Nephron progenitor cell (in vitro differentiated cells): ENCODE data around the gene PLCL1.

Experiments
- DNase-seq: peaks from one replicate; pipeline ENCODE4 v3.0.0; 2021
- H3K27ac Mint-ChIP-seq: 2 replicates; pipeline ENCODE4 v1.8.0; 2021; ENCODE audit warnings: mild to moderate bottlenecking, moderate library complexity, mixed read lengths
- H3K27me3 Mint-ChIP-seq: 2 replicates; pipeline ENCODE4 v1.8.0; 2021; ENCODE audit warnings: mild to moderate bottlenecking, low read depth, mixed read lengths; ENCODE audit not compliant: poor library complexity
- H3K36me3 Mint-ChIP-seq: 2 replicates; pipeline ENCODE4 v1.8.0; 2021; ENCODE audit warnings: low read depth, mixed read lengths
- H3K4me1 Mint-ChIP-seq: 2 replicates; pipeline ENCODE4 v1.8.0; 2021; ENCODE audit warnings: mixed read lengths
- H3K4me3 Mint-ChIP-seq: 2 replicates; pipeline ENCODE4 v1.8.0; 2021; ENCODE audit warnings: mild to moderate bottlenecking, moderate library complexity, mixed read lengths
- H3K9me3 Mint-ChIP-seq: 2 replicates; pipeline ENCODE4 v1.8.0; 2021; ENCODE audit warnings: mild to moderate bottlenecking, moderate library complexity, mixed read lengths
- TF ChIP-seq, protein P1 (sequence below): fragments of 200-600 bp; sonication (generic); IDR thresholded peaks from 2 replicates; pipeline ENCODE4 v1.5.0; 2021; ENCODE audit warnings: antibody characterized with exemption

PLCL1 gene

DNA sequence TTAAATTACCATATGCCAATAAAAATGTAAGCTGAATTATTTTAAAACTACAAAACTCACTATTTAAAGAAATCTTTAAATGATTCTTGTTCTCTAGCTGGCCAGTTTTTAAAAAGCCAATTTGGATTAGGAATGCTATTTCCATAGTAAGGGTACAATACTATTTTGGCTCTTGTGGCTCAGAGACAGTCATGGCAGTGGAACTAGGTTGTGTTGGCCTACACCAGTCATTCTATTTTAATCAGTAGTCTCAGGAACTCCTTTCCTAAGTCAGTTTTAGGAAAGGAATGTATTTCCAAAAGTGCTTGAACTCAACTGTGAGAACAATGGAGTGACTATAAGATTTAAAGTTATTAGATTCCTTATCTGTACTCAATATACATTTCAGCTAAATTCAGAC, 25.1 kb upstream of the PLCL1 start:
- peaks cover 10% of the 10 kb centered on the region for H3K27me3 Mint-ChIP-seq
- no peaks in the 10 kb centered on the region for H3K9me3 Mint-ChIP-seq
- H3K36me3 Mint-ChIP-seq: no peaks in the 10 kb centered on the region
- no peak overlapping the region for H3K27ac Mint-ChIP-seq
- no peak for DNase-seq
- TF ChIP-seq, protein P1, sequence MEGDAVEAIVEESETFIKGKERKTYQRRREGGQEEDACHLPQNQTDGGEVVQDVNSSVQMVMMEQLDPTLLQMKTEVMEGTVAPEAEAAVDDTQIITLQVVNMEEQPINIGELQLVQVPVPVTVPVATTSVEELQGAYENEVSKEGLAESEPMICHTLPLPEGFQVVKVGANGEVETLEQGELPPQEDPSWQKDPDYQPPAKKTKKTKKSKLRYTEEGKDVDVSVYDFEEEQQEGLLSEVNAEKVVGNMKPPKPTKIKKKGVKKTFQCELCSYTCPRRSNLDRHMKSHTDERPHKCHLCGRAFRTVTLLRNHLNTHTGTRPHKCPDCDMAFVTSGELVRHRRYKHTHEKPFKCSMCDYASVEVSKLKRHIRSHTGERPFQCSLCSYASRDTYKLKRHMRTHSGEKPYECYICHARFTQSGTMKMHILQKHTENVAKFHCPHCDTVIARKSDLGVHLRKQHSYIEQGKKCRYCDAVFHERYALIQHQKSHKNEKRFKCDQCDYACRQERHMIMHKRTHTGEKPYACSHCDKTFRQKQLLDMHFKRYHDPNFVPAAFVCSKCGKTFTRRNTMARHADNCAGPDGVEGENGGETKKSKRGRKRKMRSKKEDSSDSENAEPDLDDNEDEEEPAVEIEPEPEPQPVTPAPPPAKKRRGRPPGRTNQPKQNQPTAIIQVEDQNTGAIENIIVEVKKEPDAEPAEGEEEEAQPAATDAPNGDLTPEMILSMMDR: no peak
- H3K4me3 Mint-ChIP-seq: no peak overlapping the region
- no peaks in the 10 kb centered on the region for H3K4me1 Mint-ChIP-seq

DNA sequence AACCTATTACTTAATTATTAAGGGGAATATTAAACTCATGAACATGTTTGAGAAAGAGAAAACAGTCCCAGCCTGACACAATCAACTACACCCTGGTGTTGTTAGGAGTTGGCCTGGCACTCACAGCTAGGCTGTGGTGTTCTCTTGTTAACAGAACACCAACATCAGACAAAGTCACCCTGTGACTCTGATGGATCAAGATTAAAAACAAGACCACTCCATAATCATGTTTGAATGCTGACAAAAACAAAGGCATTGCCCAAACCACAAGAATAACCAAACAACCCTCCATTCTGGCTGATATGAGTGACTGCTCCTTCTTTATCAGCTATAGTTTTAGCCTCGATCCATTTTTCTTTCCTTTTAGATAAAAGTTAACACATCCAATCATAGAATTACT, 22.3 kb upstream of the PLCL1 start:
- no peak for DNase-seq
- TF ChIP-seq, protein P1: no peak
- H3K9me3 Mint-ChIP-seq: peaks cover 11% of the 10 kb centered on the region
- H3K27ac Mint-ChIP-seq: no peak overlapping the region
- H3K36me3 Mint-ChIP-seq: no peaks in the 10 kb centered on the region
- no peak overlapping the region for H3K4me3 Mint-ChIP-seq
- no peaks in the 10 kb centered on the region for H3K4me1 Mint-ChIP-seq
- peaks cover 24% of the 10 kb centered on the region for H3K27me3 Mint-ChIP-seq

DNA sequence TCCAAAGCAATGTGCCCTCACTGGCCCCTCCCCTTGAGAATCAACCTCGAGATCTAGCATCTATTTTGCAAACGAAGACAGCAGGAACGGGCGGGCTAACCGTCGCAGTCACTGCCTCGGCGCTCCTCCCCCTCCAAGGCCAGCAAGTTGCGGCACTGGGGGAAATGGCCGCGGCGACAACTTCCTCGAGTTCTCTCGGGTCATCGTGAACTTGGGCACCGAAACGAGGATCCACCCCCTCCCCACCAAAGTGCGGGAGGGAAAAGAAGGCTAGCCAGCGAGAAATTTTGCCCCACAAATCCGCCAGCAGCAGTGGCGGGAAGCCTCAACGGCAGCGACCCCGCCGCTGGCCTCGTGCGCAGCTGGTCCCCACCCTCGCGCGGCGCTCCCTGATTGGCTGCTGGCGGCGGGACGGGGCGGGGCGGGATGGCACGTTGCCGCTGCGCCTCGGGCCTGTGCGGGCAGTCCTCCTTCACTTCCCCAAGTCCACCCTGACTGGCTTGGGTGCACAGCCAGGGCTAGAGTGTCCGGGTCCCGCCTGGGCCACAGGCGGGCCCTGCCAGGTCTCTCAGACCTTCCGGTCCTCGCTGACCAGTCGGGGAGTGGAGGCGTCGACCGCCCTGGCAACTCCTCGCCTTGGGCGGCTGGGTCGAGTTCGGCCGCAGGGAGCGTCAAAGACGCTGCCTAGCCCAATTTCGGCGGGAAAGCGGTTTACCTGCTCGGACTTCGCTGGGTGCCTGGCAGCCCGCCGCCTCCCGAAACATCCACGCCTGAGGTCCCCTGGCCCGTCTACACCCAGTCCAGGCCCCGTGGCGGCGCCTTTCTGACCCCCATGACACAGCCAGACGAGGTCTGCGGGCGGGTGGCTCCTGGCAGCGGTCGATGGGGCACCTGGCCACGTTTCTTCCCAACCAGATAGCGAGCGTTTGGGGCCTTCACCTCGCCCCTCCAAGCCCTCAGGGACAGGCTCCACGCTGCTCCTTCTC, 19.1 kb upstream of the PLCL1 start, which contains the start of gene BOLL:
Gene BOLL, minus strand, starts transcription at position 364 of the 986 bp plus-strand sequence. CDS start 3,469 bp downstream, outside the sequence.
- Mint-ChIP-seq H3K9me3 (peaks cover 11% of the 10 kb centered on the region), H3K4me1 (no peaks in the 10 kb centered on the region), H3K4me3 (no peak within 1 kb of the TSS), H3K36me3 (no peaks in the 10 kb centered on the region), H3K27me3 (peaks cover 37% of the 10 kb centered on the region), H3K27ac (no peak within 1 kb of the TSS)
- TF ChIP-seq, protein P1: no peak
- DNase-seq: no peak

DNA sequence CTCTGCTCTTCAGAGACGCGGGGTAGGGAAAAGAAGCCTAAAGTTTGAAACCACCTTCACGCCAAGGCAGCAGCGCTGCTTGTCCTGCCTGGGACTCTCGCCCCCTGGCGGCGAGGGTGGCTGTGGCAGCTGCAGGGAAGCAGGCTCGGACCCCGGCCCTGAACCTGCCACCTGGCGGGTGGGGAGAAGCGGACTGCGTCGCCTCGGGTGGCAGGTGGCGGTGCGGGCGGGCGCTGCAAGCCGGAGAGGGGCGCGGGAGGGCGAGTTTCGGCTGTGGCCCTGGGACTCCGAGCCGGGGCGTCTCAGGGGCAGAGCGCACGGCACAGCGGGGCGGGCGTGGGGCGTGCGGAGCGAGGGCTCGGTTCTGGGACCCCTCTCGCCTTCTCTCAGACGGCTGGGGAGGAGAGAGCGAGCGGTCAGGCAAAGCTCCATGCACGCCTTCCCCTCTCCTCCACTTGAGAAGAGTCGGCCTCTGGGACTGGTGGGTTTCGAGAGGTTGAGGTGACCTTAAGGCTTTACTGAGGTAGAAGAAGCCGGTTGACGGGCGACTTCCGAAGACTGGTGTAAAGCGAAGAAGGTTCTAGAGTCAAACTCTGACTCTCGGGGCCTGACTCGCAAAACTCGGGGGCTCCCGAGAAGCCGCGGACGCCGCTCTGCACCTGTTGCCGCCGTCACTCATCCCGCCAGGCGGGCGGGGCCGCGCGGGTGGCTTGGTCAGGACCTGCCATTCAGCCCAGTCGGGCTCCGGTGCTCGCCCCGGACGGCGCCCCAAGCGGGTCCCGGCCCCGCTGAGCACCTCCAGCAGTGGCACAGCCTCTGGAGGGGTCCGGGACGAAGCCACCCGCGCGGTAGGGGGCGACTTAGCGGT, 18.1 kb upstream of the PLCL1 start:
- Mint-ChIP-seq H3K36me3 (no peaks in the 10 kb centered on the region), H3K27ac (no peak overlapping the region), H3K4me3 (peak overlapping the region; percentile 49), H3K4me1 (no peaks in the 10 kb centered on the region), H3K9me3 (peaks cover 11% of the 10 kb centered on the region), H3K27me3 (peaks cover 41% of the 10 kb centered on the region)
- TF ChIP-seq, protein P1: peak; percentile 40
- DNase-seq: peak; percentile 41

DNA sequence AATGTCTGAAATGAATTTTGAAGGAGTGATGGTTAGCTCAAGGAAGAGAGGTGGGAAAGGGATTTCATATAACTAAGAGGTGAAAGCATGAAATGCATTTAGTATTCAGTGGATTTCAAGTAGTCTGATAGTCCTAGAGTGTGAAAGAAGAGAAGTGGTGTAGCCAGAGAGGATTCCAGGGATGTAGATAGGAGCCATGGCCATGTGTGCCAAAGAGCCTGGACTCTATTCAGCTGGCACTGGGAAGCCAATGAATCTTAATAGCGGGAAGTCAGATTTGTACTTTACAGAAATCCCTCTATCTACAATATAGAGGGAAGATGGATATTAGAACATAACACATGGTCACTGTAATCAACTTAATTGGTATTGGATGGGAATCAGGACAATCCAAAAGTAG, 10.9 kb upstream of the PLCL1 start:
- H3K4me1 Mint-ChIP-seq: peaks cover 11% of the 10 kb centered on the region
- TF ChIP-seq, protein P1: no peak

More for the DNA sequence above, 10.9 kb upstream of the PLCL1 start:
- Mint-ChIP-seq H3K36me3 (no peaks in the 10 kb centered on the region), H3K27ac (no peak overlapping the region), H3K4me3 (no peak overlapping the region), H3K9me3 (peaks cover 20% of the 10 kb centered on the region), H3K27me3 (peaks cover 3% of the 10 kb centered on the region)
- no peak for DNase-seq
